Liver (tissue), 9 donors: ENCODE measurements around the gene L3MBTL1. TPM values are rescaled to one million over a fixed set of nuclear protein-coding genes. Genes with fewer than 3 reads are reported as not detected.

Source experiments
- DNase-seq: peaks from one replicate; pipeline ENCODE4 v3.0.0-alpha.2; 2017; ENCODE audit warnings: low spot score
- H3K27ac ChIP-seq, 2 donors: one replicate each; pipeline ENCODE4 v1.7.0; 2013; ENCODE audit warnings: inconsistent platforms in 2 of 2, low read length in 2 of 2, control low read depth in 1 of 2, low read depth in 1 of 2, mild to moderate bottlenecking in 1 of 2
- H3K27me3 ChIP-seq, 4 donors: one replicate each; pipeline versions ENCODE4 v1.6.1 to v1.7.0; 2013; ENCODE audit warnings: low read length in 3 of 4, inconsistent platforms in 1 of 4, mild to moderate bottlenecking in 1 of 4, moderate library complexity in 1 of 4; ENCODE audit not compliant: control insufficient read depth in 4 of 4, insufficient read depth in 4 of 4
- H3K36me3 ChIP-seq, 4 donors: one replicate each; pipeline versions ENCODE4 v1.6.1 to v1.7.0; 2013; ENCODE audit warnings: low read length in 3 of 4, mild to moderate bottlenecking in 3 of 4, low read depth in 1 of 4, moderate library complexity in 1 of 4; ENCODE audit not compliant: control insufficient read depth in 4 of 4, insufficient read depth in 3 of 4
- H3K4me1 ChIP-seq, 4 donors: one replicate each; pipeline versions ENCODE4 v1.6.1 to v1.7.0; 2013; ENCODE audit warnings: low read length in 3 of 4, mild to moderate bottlenecking in 3 of 4, moderate library complexity in 1 of 4; ENCODE audit not compliant: control insufficient read depth in 4 of 4, insufficient read depth in 4 of 4
- H3K4me3 ChIP-seq, 3 donors: one replicate each; pipeline versions ENCODE4 v1.6.1 to v1.7.0; 2013; ENCODE audit warnings: low read length in 3 of 3, control low read depth in 1 of 3, low read depth in 1 of 3, mild to moderate bottlenecking in 1 of 3
- H3K9ac ChIP-seq, 2 donors: one replicate each; pipeline ENCODE4 v1.7.0; 2013; ENCODE audit warnings: low read length in 2 of 2, mild to moderate bottlenecking in 2 of 2, moderate library complexity in 2 of 2, control low read depth in 1 of 2, low read depth in 1 of 2
- H3K9me3 ChIP-seq, 4 donors: one replicate each; pipeline versions ENCODE4 v1.6.1 to v1.7.0; 2013; ENCODE audit warnings: low read length in 3 of 4; ENCODE audit not compliant: control insufficient read depth in 4 of 4
- CTCF ChIP-seq: fragments of 150-350 bp; IDR thresholded peaks from 2 replicates; pipeline ENCODE4 v1.5.1; 2017; ENCODE audit warnings: improper control_type of control experiment, low read depth, low read length; ENCODE audit not compliant: missing input control
- EGR1 ChIP-seq, 2 donors: IDR thresholded peaks; 2 replicates each; pipeline ENCODE4 v1.6.1; 2016 to 2018; ENCODE audit warnings: antibody characterized with exemption in 2 of 2, low read depth in 2 of 2
- FOXA1 ChIP-seq: IDR thresholded peaks from 2 replicates; pipeline ENCODE4 v1.6.1; 2016; ENCODE audit warnings: antibody characterized with exemption
- FOXA2 ChIP-seq: IDR thresholded peaks from 2 replicates; pipeline ENCODE4 v1.6.1; 2016; ENCODE audit warnings: antibody characterized with exemption
- GABPA ChIP-seq, 2 donors: IDR thresholded peaks in 1 of 2; conservative IDR thresholded peaks in 1 of 2; 2 replicates each; pipeline ENCODE4 v1.6.1; 2016; ENCODE audit warnings: antibody characterized with exemption in 2 of 2, mild to moderate bottlenecking in 1 of 2, moderate library complexity in 1 of 2
- HNF4A ChIP-seq, 2 donors: conservative IDR thresholded peaks; 2 replicates each; pipeline ENCODE4 v1.6.1; 2016; ENCODE audit warnings: antibody characterized with exemption in 2 of 2, mild to moderate bottlenecking in 2 of 2
- HNF4G ChIP-seq: IDR thresholded peaks from 2 replicates; pipeline ENCODE4 v1.6.1; 2016; ENCODE audit warnings: antibody characterized with exemption
- JUND ChIP-seq, 2 donors: IDR thresholded peaks; 2 replicates each; pipeline ENCODE4 v1.6.1; 2016; ENCODE audit warnings: antibody characterized with exemption in 2 of 2
- NR2F2 ChIP-seq: IDR thresholded peaks from 2 replicates; pipeline ENCODE4 v1.6.1; 2016; ENCODE audit warnings: antibody characterized with exemption
- REST ChIP-seq: IDR thresholded peaks from 2 replicates; pipeline ENCODE4 v1.6.1; 2016; ENCODE audit warnings: antibody characterized with exemption, mild to moderate bottlenecking
- RXRA ChIP-seq, 2 donors: IDR thresholded peaks; 2 replicates each; pipeline ENCODE4 v1.6.1; 2017 to 2018; ENCODE audit warnings: antibody characterized with exemption in 2 of 2, mild to moderate bottlenecking in 1 of 2
- TAF1 ChIP-seq: conservative IDR thresholded peaks from 2 replicates; pipeline ENCODE4 v1.6.1; 2016; ENCODE audit warnings: antibody characterized with exemption, mild to moderate bottlenecking
- ZBTB33 ChIP-seq: IDR thresholded peaks from 2 replicates; pipeline ENCODE4 v1.6.1; 2016; ENCODE audit warnings: antibody characterized with exemption
- WGBS: extraction: QIAGEN DNeasy Blood & Tissue Kit; methylation state at CpG from one replicate; pipeline ENCODE4 v1.1.7; 2013; 5-methylcytosine and 5-hydroxymethylcytosine counted together
- polyA plus RNA-seq, 2 donors: library from polyadenylated mRNA; stranded (reverse) in 1 of 2; unstranded in 1 of 2; fragments of 200-250 nt in 1 of 2; fragments of >200 nt in 1 of 2; fragmentation: Nextera tagmentation in 1 of 2; extraction: Ambion mirVana in 1 of 2; gene quantifications; one replicate each; pipeline versions ENCODE4 v1.2.1 to v1.2.3, GENCODE V29; 2013 to 2015
- total RNA-seq, 2 donors: library from RNA; depleted of rRNA; stranded (reverse); fragments of >200 nt; gene quantifications; one replicate each; pipeline ENCODE4 v1.2.3, GENCODE V29; 2014
- donor health status: healthy.
- donor health status: healthy.
- donor health status: healthy.
- donor health status: healthy.
- donor health status: healthy.

L3MBTL1 gene
- total and polyA plus RNA-seq, 4 donors = 0.45 to 5.6 (median 2.0) TPM

- Histone ChIP-seq H3K36me3 (peaks cover 2 to 43% (median 41%) of the 10 kb centered on the region in 4 donors), H3K27ac (peak overlapping the region in 1 of 2 donors; percentile 69), H3K4me3 (peak overlapping the region; percentile 62 to 95 (median 95)), H3K27me3 (no peaks in the 10 kb centered on the region), H3K9me3 (no peaks in the 10 kb centered on the region), H3K9ac (peak overlapping the region; percentile 30 to 69), H3K4me1 (peaks cover 2 to 38% (median 24%) of the 10 kb centered on the region in 4 donors)
- peak; percentile 94 for TF ChIP-seq NR2F2
- no peak for TF ChIP-seq EGR1 (IDR thresholded peaks at IDR 0.05; ENCODE audit: low read depth in 2 of 2)
- peak in 1 of 2 donors; percentile 10 for TF ChIP-seq HNF4A (conservative IDR thresholded peaks at IDR 0.05)
- TF ChIP-seq RXRA (IDR thresholded peaks at IDR 0.05) = peak; percentile 17 to 18
- TF ChIP-seq JUND (IDR thresholded peaks at IDR 0.05) = no peak
- 56% methylated on average over 12 of the region's 12 CpGs for WGBS
- peak; percentile 46 for DNase-seq
Measured at GRCh38 chr20:43459022-43459942, 48.2 kb upstream of the L3MBTL1 start.

GRCh38 chr20:43460172-43460829 is 47.2 kb upstream of the L3MBTL1 start:
- Histone ChIP-seq H3K4me3 (no peak overlapping the region), H3K4me1 (peaks cover 6 to 40% (median 24%) of the 10 kb centered on the region in 4 donors)
- TF ChIP-seq GABPA (IDR thresholded peaks at IDR 0.05 in 1 of 2, conservative IDR thresholded peaks at IDR 0.05 in 1 of 2) (no peak), REST (no peak), CTCF (no peak), NR2F2 (no peak), HNF4G (peak; percentile 31), ZBTB33 (no peak), FOXA1 (no peak), EGR1 (IDR thresholded peaks at IDR 0.05; ENCODE audit: low read depth in 2 of 2) (no peak), FOXA2 (no peak), RXRA (IDR thresholded peaks at IDR 0.05) (peak in 1 of 2 donors; percentile 13), TAF1 (no peak), HNF4A (conservative IDR thresholded peaks at IDR 0.05) (peak; percentile 53 to 70), JUND (IDR thresholded peaks at IDR 0.05) (no peak)

More at GRCh38 chr20:43460172-43460829, 47.2 kb upstream of the L3MBTL1 start:
- Histone ChIP-seq H3K9ac (no peak overlapping the region), H3K36me3 (peaks cover 6 to 52% (median 48%) of the 10 kb centered on the region in 4 donors), H3K27me3 (no peaks in the 10 kb centered on the region), H3K9me3 (no peaks in the 10 kb centered on the region), H3K27ac (peak overlapping the region in 1 of 2 donors; percentile 69)
- no peak for DNase-seq
- WGBS = 65% methylated on average over 23 of the region's 23 CpGs
